Activated T-helper 1 cell treated with anti-CD3 and anti-CD28 coated beads, Interleukin-2, amount 50 U/mL, for 16 hours (primary cell): Measurements from ENCODE around the gene METTL13.

Source experiments
- DNase-seq, 2 donors: peaks; one replicate each; pipeline ENCODE4 v3.0.0-alpha.2; 2020; ENCODE audit warnings: low read depth in 1 of 2, low spot score in 1 of 2

Gene METTL13

GRCh38 chr1:171844381-171844780 is 62.9 kb downstream of the METTL13 start:
- DNase-seq = no peak

GRCh38 chr1:171845998-171846397 is 64.5 kb downstream of the METTL13 start:
- DNase-seq = no peak
